ENCODE measurements around the gene STPG2. TPM values are rescaled to one million over a fixed set of nuclear protein-coding genes. Genes with fewer than 3 reads are reported as not detected.
"Not testable (repeated sequence)": the region's sequence is repeated elsewhere in the genome, so short reads cannot be mapped to it uniquely, and the experiment has no call there.

Gene STPG2
- total RNA-seq, 2 donors from 2014 or later = 0.37 to 0.71 TPM

- no peaks in the 10 kb centered on the region for H3K36me3 ChIP-seq
- no peak for DNase-seq (ENCODE audit: low spot score)
- no peaks in the 10 kb centered on the region for H3K27me3 ChIP-seq
- TF ChIP-seq CTCF (IDR thresholded peaks at IDR 0.05) = no peak
- no peaks in the 10 kb centered on the region for H3K4me1 ChIP-seq
- no peak overlapping the region for H3K27ac ChIP-seq
- H3K9me3 ChIP-seq = no peaks in the 10 kb centered on the region
- no peak overlapping the region for H3K4me3 ChIP-seq
Measured at GRCh38 chr4:97639961-97640360, 503.3 kb downstream of the STPG2 start.

- DNase-seq (ENCODE audit: low spot score); H3K27ac ChIP-seq; H3K9me3 ChIP-seq; H3K36me3 ChIP-seq; H3K4me3 ChIP-seq; H3K27me3 ChIP-seq; H3K4me1 ChIP-seq: not testable (repeated sequence)
Measured at GRCh38 chr4:97633831-97634230, 509.4 kb downstream of the STPG2 start.

- no peaks in the 10 kb centered on the region for H3K27me3 ChIP-seq
- no peak overlapping the region for H3K4me3 ChIP-seq
- no peak for DNase-seq (ENCODE audit: low spot score)
- no peaks in the 10 kb centered on the region for H3K36me3 ChIP-seq
- no peaks in the 10 kb centered on the region for H3K4me1 ChIP-seq
- no peak overlapping the region for H3K27ac ChIP-seq
- no peak for TF ChIP-seq CTCF (IDR thresholded peaks at IDR 0.05)
- no peaks in the 10 kb centered on the region for H3K9me3 ChIP-seq
Measured at GRCh38 chr4:97627750-97628149, 515.5 kb downstream of the STPG2 start.

DNA sequence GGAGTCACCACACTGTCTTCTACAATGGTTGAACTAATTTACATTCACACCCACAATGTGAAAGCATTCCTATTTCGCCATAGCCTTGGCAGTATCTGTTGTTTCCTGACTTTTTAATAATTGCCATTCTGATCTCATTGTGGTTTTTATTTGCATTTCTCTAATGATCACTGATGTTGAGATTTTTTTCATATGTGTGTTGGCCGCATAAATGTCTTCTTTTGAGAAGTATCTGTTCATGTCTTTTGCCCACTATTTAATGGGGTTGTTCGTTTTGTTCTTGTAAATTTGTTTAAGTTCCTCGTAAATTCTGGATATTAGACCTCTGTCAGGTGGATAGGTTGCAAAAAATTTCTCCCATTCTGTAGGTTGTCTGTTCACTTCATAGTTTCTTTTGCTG lies 519.1 kb downstream of the STPG2 start:
- Histone ChIP-seq H3K9me3 (peaks cover 0 to 2% of the 10 kb centered on the region in 2 donors), H3K27ac (no peak overlapping the region), H3K27me3 (no peaks in the 10 kb centered on the region), H3K36me3 (no peaks in the 10 kb centered on the region), H3K4me3 (no peak overlapping the region), H3K4me1 (no peaks in the 10 kb centered on the region)
- no peak for TF ChIP-seq CTCF (IDR thresholded peaks at IDR 0.05)
- no peak for DNase-seq (ENCODE audit: low spot score)

DNA sequence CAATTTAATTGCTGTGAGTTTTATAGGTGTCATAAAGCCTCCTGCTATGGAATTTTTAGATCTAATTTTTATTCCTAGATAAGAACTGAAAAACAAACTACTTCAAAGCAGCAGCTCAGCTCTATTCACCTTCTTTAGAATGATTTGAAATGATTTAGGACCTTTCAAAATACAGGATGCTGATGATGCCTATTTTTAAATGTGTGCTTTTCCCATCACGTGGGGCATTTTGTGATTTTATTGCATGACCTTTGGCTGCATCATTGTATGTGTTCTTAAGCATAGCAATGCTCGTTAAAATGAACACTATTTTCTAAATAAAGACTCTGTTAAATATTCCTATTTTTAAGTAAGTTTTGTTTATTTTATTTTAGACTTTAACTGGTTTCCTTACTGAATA lies 537.3 kb downstream of the STPG2 start:
- Histone ChIP-seq H3K36me3 (no peaks in the 10 kb centered on the region), H3K27me3 (no peaks in the 10 kb centered on the region), H3K4me3 (no peak overlapping the region), H3K4me1 (no peaks in the 10 kb centered on the region), H3K9me3 (no peaks in the 10 kb centered on the region), H3K27ac (no peak overlapping the region)
- no peak for DNase-seq (ENCODE audit: low spot score)
- TF ChIP-seq CTCF (IDR thresholded peaks at IDR 0.05) = no peak

DNA sequence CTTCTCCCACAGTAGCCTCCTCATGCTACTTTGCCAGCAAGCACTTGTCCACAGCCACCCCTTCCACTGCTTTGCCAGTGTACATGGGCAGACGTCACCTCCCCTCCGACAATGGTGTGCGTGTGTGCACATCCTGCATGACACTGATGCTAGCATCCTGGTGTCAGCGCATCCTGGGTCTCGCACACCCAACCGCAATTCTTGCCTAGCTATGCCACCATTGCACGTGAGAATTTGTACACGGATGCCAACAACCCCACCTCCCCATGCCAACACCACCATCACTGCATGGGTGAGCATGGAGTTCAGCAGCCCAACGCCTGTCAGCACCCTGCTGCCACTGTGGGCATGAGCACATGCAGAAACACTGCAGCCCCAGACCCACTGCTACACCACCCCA lies 550.0 kb downstream of the STPG2 start:
- no peaks in the 10 kb centered on the region for H3K4me1 ChIP-seq
- DNase-seq (ENCODE audit: low spot score) = no peak
- no peak overlapping the region for H3K4me3 ChIP-seq
- no peaks in the 10 kb centered on the region for H3K9me3 ChIP-seq
- no peak overlapping the region for H3K27ac ChIP-seq
- no peaks in the 10 kb centered on the region for H3K27me3 ChIP-seq
- no peaks in the 10 kb centered on the region for H3K36me3 ChIP-seq
- no peak for TF ChIP-seq CTCF (IDR thresholded peaks at IDR 0.05)
